ENCODE measurements around the gene SLIT1. TPM values are rescaled to one million over a fixed set of nuclear protein-coding genes. Genes with fewer than 3 reads are reported as not detected.

Gene SLIT1
- total and polyA plus RNA-seq, 2 of the 8 experiments (the other 6 are each of a cell fraction or from before 2014, with no cell fraction given) = 0.70 to 0.88 TPM

DNA sequence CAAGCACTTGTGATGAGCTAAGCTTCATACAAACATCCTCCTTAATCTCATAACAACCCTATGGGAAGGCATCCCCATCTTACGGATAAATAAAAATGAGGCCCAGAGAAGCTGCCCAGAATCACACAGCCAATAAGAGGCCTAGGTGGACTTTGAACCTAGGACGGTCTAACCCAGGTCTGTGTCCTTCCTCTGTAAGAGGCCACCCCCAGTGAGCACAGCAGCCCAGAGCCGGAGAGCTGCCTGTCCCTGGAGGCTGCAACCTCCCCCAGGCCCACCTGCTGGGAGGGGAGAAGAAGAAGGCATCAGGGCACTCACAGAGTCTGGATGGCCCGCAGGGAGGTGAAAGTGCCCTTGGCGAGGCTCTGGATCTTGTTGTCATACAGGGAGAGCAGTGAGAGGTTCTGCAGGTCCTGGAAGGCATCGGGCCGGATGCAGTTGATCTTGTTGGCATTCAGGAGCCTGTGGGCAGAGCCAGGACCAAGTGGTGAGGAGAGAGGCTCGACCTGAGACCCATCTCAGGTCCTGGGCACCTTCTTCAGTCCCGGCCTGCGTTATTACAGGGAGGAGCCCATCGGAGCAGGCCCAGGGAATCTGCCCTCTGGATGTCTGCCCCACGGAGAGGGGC lies 129.6 kb downstream of the SLIT1 start:
- no peaks in the 10 kb centered on the region; the same call in 1 of the 2 replicates for H3K23me2 ChIP-seq (ENCODE audit: low read depth, low read length)
- H2BK120ac ChIP-seq (replicated peaks; ENCODE audit: low read depth, low read length) = no peak overlapping the region
- H3K36me3 ChIP-seq (ENCODE audit: control insufficient read depth in 2 of 4, insufficient read depth in 4 of 4, low read length in 3 of 4) = no peaks in the 10 kb centered on the region
- H2BK12ac ChIP-seq (ENCODE audit: low read depth, low read length) = no peak overlapping the region
- no peak overlapping the region for H2BK20ac ChIP-seq (ENCODE audit: low read length)
- no peak overlapping the region for H4K8ac ChIP-seq (ENCODE audit: extremely low read depth, insufficient read depth, low read length)
- CTCF ChIA-PET (ENCODE audit: partially characterized antibody) = interaction anchor here (0.7 to 8.6 kb wide), 7 partner anchors 12 to 158 kb away, joined by 3 to 90 read pairs (median 5); no protein-coding TSS in a partner anchor
- H2BK5ac ChIP-seq (ENCODE audit: low read depth, low read length) = no peak overlapping the region
- 0 out of 7 replicates have a peak, but pooled peaks cover 0 to 3% (median 0%) of the 10 kb centered on the region in 4 experiments for H3K4me1 ChIP-seq (replicated peaks in 1 of 4; ENCODE audit: control insufficient read depth in 3 of 4, insufficient read depth in 4 of 4, low read length in 3 of 4)
- no peak for TF ChIP-seq KDM5A (IDR thresholded peaks at IDR 0.05; ENCODE audit: low read length)
- no peak for TF ChIP-seq CHD2 (IDR thresholded peaks at IDR 0.05; ENCODE audit: low read length)
- TF ChIP-seq TBP (IDR thresholded peaks at IDR 0.05; ENCODE audit: low read depth, low read length) = no peak
- no peak for TF ChIP-seq FOSL1 (IDR thresholded peaks at IDR 0.05; ENCODE audit: insufficient read depth, low read depth, low read length)
- TF ChIP-seq SIRT6 (IDR thresholded peaks at IDR 0.05; ENCODE audit: low read length) = no peak
- no peak for TF ChIP-seq HDAC2 (IDR thresholded peaks at IDR 0.05; ENCODE audit: borderline replicate concordance in 1 of 2, low read depth in 2 of 2, low read length in 2 of 2)
- no peak overlapping the region for H2AK5ac ChIP-seq (ENCODE audit: low read depth, low read length)
- H3K23ac ChIP-seq (ENCODE audit: insufficient read length) = no peak overlapping the region
- H3K79me1 ChIP-seq (ENCODE audit: low read depth, low read length) = no peaks in the 10 kb centered on the region
- H3K14ac ChIP-seq (ENCODE audit: insufficient read length) = no peak overlapping the region
- no peak overlapping the region for H3K4me2 ChIP-seq (ENCODE audit: insufficient read depth in 1 of 2, low read depth in 2 of 2, low read length in 2 of 2)
- H4K20me1 ChIP-seq (replicated peaks in 1 of 2; ENCODE audit: control insufficient read depth in 1 of 2, insufficient read depth in 2 of 2, low read length in 2 of 2) = peaks cover 0 to 2% of the 10 kb centered on the region in 2 experiments
- H2AFZ ChIP-seq (ENCODE audit: low read length) = no peak overlapping the region
- DNase-seq (ENCODE audit: low read depth in 1 of 2, low spot score in 2 of 2) (no peak), FAIRE-seq (no peak)
- no peak overlapping the region for H3K4ac ChIP-seq (replicated peaks; ENCODE audit: insufficient read length, low read depth, low read length)
- no peak overlapping the region for H3K4me3 ChIP-seq (ENCODE audit: extremely low read depth in 1 of 4, insufficient read depth in 2 of 4, low read depth in 3 of 4, low read length in 4 of 4)
- WGBS, 2 experiments (ENCODE audit: extremely low coverage in 1 of 2, insufficient coverage in 1 of 2, insufficient read length in 1 of 2, insufficient replicate concordance in 2 of 2, low coverage in 1 of 2, low lambda C conversion rate in 2 of 2, missing lambda C conversion rate in 1 of 2) = 90% methylated on average over 11 of the region's 12 CpGs; no CpG with 5 or more reads in 1 of the 2 experiments
- H3K9me3 ChIP-seq (ENCODE audit: insufficient read depth in 2 of 2, low read depth in 1 of 2, low read length in 1 of 2) = no peaks in the 10 kb centered on the region
- no peak overlapping the region for H4K91ac ChIP-seq (replicated peaks; ENCODE audit: insufficient read length, low read length)
- H3K79me2 ChIP-seq (ENCODE audit: control insufficient read depth in 1 of 2, insufficient read depth in 2 of 2, low read length in 2 of 2) = no peaks in the 10 kb centered on the region
- no peak overlapping the region for H3K9ac ChIP-seq (replicated peaks in 1 of 4; ENCODE audit: extremely low read depth in 1 of 4, low read depth in 3 of 4, low read length in 3 of 4)
- H3K27me3 ChIP-seq (replicated peaks in 1 of 4; ENCODE audit: control insufficient read depth in 3 of 4, extremely low read depth in 1 of 4, insufficient read depth in 3 of 4, low read length in 3 of 4) = no peaks in the 10 kb centered on the region
- no peak overlapping the region for H4K5ac ChIP-seq (ENCODE audit: insufficient read length, low read depth, low read length)
- POLR2A ChIA-PET (ENCODE audit: partially characterized antibody) = interaction anchor here (0.9 kb wide), 1 partner anchor 10 kb away, joined by 3 read pairs; no protein-coding TSS in a partner anchor
- H3K56ac ChIP-seq (replicated peaks; ENCODE audit: insufficient read length, low read depth, low read length) = no peak overlapping the region
- no peak overlapping the region for H3K18ac ChIP-seq (ENCODE audit: extremely low read depth, low read length)
- no peak overlapping the region for H2BK15ac ChIP-seq (ENCODE audit: low read length)
- no peak overlapping the region for H3K27ac ChIP-seq (ENCODE audit: low read depth, low read length)

All from H1 (cell line).